HepG2 (cell line): ENCODE results near the gene DVL3. TPM values are rescaled to one million over a fixed set of nuclear protein-coding genes. Genes with fewer than 3 reads are reported as not detected.
A peak's percentile ranks its signal among the peaks of the same experiment; 100 is the strongest.

Experiments used
- ATAC-seq: fragments of 200-7000 bp; cut with Tn5 transposase; 3 replicates; pipeline ENCODE4 v1.9.1; 2020; ENCODE audit warnings: mild to moderate bottlenecking, moderate library complexity
- BruUV-seq: library from RNA; stranded (reverse); fragments of 400-500 nt; replicated peaks from 2 replicates; lab custom pipeline; 2021; lab: Mats Ljungman, UMichigan
- CTCF ChIA-PET: fragments of 300-600 bp; formaldehyde crosslinking; extraction: SDS; loops from one replicate; lab custom pipeline; 2021; ENCODE audit warnings: low total read pairs, inconsistent platforms, low intra/inter-chr PET ratio; lab: Yijun Ruan, JAX
- POLR2A ChIA-PET: fragments of 350-600 bp; sonication (Branson Sonifier 250); formaldehyde crosslinking; loops from one replicate; lab custom pipeline; 2020; ENCODE audit warnings: antibody characterized with exemption, inconsistent platforms; lab: Yijun Ruan, JAX
- DNase-seq: peaks from one replicate; pipeline ENCODE4 v3.0.0-alpha.2; 2015; ENCODE audit warnings: low spot score
- FAIRE-seq: peaks from 3 replicates; lab custom pipeline; 2011; peaks lifted over from hg19 to GRCh38; lab: Jason Lieb, UNC
- H2AFZ ChIP-seq: one replicate; pipeline ENCODE4 v1.6.1; 2011; ENCODE audit warnings: low read length, inconsistent platforms
- H3K27ac ChIP-seq: fragments of 300-600 bp; 3 replicates; pipeline ENCODE4 v1.8.0; 2011; ENCODE audit warnings: mixed run types, mild to moderate bottlenecking, mixed read lengths, low read length, inconsistent platforms; ENCODE audit not compliant: insufficient read depth; ENCODE audit errors: extremely low read length
- H3K27me3 ChIP-seq, 2 experiments: fragments of 200-600 bp in 1 of 2; 2 replicates in 1 of 2; 3 replicates in 1 of 2; pipeline versions ENCODE4 v1.6.0 to v1.8.0; 2011; ENCODE audit warnings: low read length in 2 of 2, mild to moderate bottlenecking in 2 of 2, moderate library complexity in 2 of 2, inconsistent platforms in 1 of 2; ENCODE audit not compliant: insufficient read depth in 2 of 2, control insufficient read depth in 1 of 2
- H3K36me3 ChIP-seq, 2 experiments: fragments of 200-600 bp in 1 of 2; replicated peaks in 1 of 2; 2 replicates in 1 of 2; 3 replicates in 1 of 2; pipeline versions ENCODE4 v1.5.1 to v1.8.0; 2011; ENCODE audit warnings: low read length in 2 of 2, inconsistent platforms in 1 of 2; ENCODE audit not compliant: insufficient read depth in 2 of 2, control insufficient read depth in 1 of 2
- H3K4me1 ChIP-seq: 2 replicates; pipeline ENCODE4 v1.5.1; 2012; ENCODE audit warnings: low read length, inconsistent platforms; ENCODE audit not compliant: insufficient read depth
- H3K4me2 ChIP-seq: 2 replicates; pipeline ENCODE4 v1.6.0; 2011; ENCODE audit warnings: low read depth, low read length, inconsistent platforms
- H3K4me3 ChIP-seq, 3 experiments: fragments of 200-600 bp in 1 of 3; sonication (generic), shearing (Covaris generic) in 1 of 3; replicated peaks in 1 of 3; 2 replicates each; pipeline ENCODE4 v1.5.1; 2011 to 2016; ENCODE audit warnings: low read length in 3 of 3, inconsistent platforms in 2 of 3, low read depth in 2 of 3, mild to moderate bottlenecking in 2 of 3, control low read depth in 1 of 3, mixed read lengths in 1 of 3; ENCODE audit not compliant: insufficient read depth in 1 of 3
- H3K79me2 ChIP-seq: one replicate; pipeline ENCODE4 v1.6.1; 2011; ENCODE audit warnings: low read length, inconsistent platforms; ENCODE audit not compliant: insufficient read depth
- H3K9ac ChIP-seq: 2 replicates; pipeline ENCODE4 v1.6.0; 2011; ENCODE audit warnings: mild to moderate bottlenecking, low read depth, low read length, inconsistent platforms; ENCODE audit not compliant: insufficient read depth
- H3K9me3 ChIP-seq: 2 replicates; pipeline ENCODE4 v1.5.1; 2012; ENCODE audit warnings: mild to moderate bottlenecking, low read length
- H4K20me1 ChIP-seq: 2 replicates; pipeline ENCODE4 v1.6.0; 2011; ENCODE audit warnings: inconsistent platforms, mild to moderate bottlenecking, low read length, moderate library complexity; ENCODE audit not compliant: insufficient read depth
- CHCHD3 ChIP-seq: sonication (generic); formaldehyde crosslinking; IDR thresholded peaks from 2 replicates; pipeline ENCODE4 v1.8.0; 2022; ENCODE audit warnings: mild to moderate bottlenecking, missing genetic modification reagents, moderate library complexity
- FOXA3 ChIP-seq: IDR thresholded peaks from 2 replicates; pipeline ENCODE4 v1.6.1; 2016; ENCODE audit warnings: missing genetic modification reagents, missing compliant biosample characterization
- HNRNPLL ChIP-seq: fragments of 200-400 bp; formaldehyde crosslinking; IDR thresholded peaks from 2 replicates; pipeline ENCODE4 v1.6.1; 2017; ENCODE audit warnings: mild to moderate bottlenecking, low read depth, low read length; ENCODE audit not compliant: poor library complexity, severe bottlenecking
- HOXD1 ChIP-seq: sonication (generic); formaldehyde crosslinking; IDR thresholded peaks from 2 replicates; pipeline ENCODE4 v1.5.0; 2020; ENCODE audit warnings: missing genetic modification reagents
- POGZ ChIP-seq: sonication (generic); formaldehyde crosslinking; IDR thresholded peaks from 2 replicates; pipeline ENCODE4 v1.4.0; 2020; ENCODE audit warnings: mild to moderate bottlenecking, missing genetic modification reagents
- POLR2AphosphoS5 ChIP-seq: IDR thresholded peaks from 2 replicates; pipeline ENCODE4 v1.6.1; 2012; ENCODE audit warnings: low read depth, low read length
- ZNF331 ChIP-seq: sonication (generic); formaldehyde crosslinking; IDR thresholded peaks from 2 replicates; pipeline ENCODE4 v1.4.0; 2020; ENCODE audit warnings: missing genetic modification reagents
- ZNF549 ChIP-seq: sonication (generic); formaldehyde crosslinking; IDR thresholded peaks from 2 replicates; pipeline ENCODE4 v1.5.0; 2020; ENCODE audit warnings: missing genetic modification reagents
- WGBS: methylation state at CpG from one replicate; pipeline ENCODE4 v1.1.6; 2017; ENCODE audit warnings: low lambda C conversion rate; 5-methylcytosine and 5-hydroxymethylcytosine counted together
- in situ Hi-C: cut with HindIII; loops from 2 replicates; pipeline ENCODE4 v1.10.0; 2017; ENCODE audit warnings: low pct_unique_long_range_greater_than_20kb; ENCODE audit not compliant: extremely low pct_ligation_motif_present
- intact Hi-C: fragments of 100-400 bp; cut with micrococcal nuclease; formaldehyde crosslinking; loops from one replicate; pipeline ENCODE4 v1.10.0; 2022; ENCODE audit not compliant: unreplicated experiment
- polyA plus RNA-seq, 8 experiments: library from polyadenylated mRNA; depleted of rRNA in 3 of 8; stranded (reverse) in 7 of 8; unstranded in 1 of 8; fragments of >200 nt; fragmentation: Illumina TruSeq in 4 of 8; extraction: Trizol in 4 of 8; gene quantifications; 2 replicates each; pipeline versions ENCODE4 v1.2.1 to v1.2.3, GENCODE V29; 2011 to 2016; ENCODE audit warnings: low read depth in 4 of 8, missing spikeins in 1 of 8, mixed read lengths in 1 of 8; ENCODE audit not compliant: insufficient read depth in 1 of 8
- total RNA-seq, 5 experiments: library from RNA; depleted of rRNA; stranded (reverse); fragments of >200 nt; fragmentation: Illumina TruSeq; extraction: Trizol; gene quantifications; 2 replicates each; pipeline ENCODE4 v1.2.3, GENCODE V29; 2016; ENCODE audit warnings: low read depth in 1 of 5
- TF ChIP-seq, protein P1 (sequence below): sonication (generic); formaldehyde crosslinking; IDR thresholded peaks from 2 replicates; pipeline ENCODE4 v1.5.1; 2020; ENCODE audit warnings: missing genetic modification reagents, mild to moderate bottlenecking, borderline replicate concordance
- TF ChIP-seq, protein P2 (sequence below): sonication (generic); formaldehyde crosslinking; IDR thresholded peaks from 2 replicates; pipeline ENCODE4 v1.9.0; 2022; ENCODE audit warnings: missing genetic modification reagents, mild to moderate bottlenecking, borderline replicate concordance
- TF ChIP-seq, protein P3 (sequence below): sonication (generic); formaldehyde crosslinking; IDR thresholded peaks from 2 replicates; pipeline ENCODE4 v1.4.0; 2020; ENCODE audit warnings: mild to moderate bottlenecking, missing genetic modification reagents

DVL3 gene
- total and polyA plus RNA-seq, 2 of the 13 experiments (the other 11 are each of a cell fraction or from before 2014, with no cell fraction given), result 29.0 to 36.1 TPM

DNA sequence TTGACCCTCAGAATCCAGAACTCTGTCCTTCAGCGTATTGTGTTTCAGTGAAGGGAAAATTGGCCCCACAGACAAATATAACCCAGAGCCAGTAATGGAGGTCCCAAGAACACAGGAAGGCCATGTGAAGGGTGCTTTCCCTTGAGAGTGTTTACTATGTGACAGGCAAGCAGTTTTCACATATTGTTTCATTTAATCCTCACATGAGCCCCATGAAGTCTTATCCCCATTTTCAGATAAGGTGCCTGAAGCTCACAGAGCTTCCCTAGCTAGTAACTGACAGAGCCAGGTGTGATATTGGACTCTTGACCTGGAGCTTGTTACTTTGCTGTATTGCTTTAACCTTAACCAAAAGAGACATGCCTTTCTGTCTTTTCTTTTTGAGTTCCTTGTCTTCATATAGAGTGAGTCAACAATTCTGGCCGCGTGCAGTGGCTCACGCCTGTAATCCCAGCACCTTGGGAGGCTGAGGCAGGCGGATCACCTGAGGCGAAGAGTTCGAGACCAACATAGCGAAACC, 9.4 kb upstream of the DVL3 start:
- no peaks in the 10 kb centered on the region for H3K27me3 ChIP-seq
- 0 out of 2 replicates have a peak, but pooled peaks have one; percentile 7 for TF ChIP-seq POLR2AphosphoS5
- TF ChIP-seq, protein P1, sequence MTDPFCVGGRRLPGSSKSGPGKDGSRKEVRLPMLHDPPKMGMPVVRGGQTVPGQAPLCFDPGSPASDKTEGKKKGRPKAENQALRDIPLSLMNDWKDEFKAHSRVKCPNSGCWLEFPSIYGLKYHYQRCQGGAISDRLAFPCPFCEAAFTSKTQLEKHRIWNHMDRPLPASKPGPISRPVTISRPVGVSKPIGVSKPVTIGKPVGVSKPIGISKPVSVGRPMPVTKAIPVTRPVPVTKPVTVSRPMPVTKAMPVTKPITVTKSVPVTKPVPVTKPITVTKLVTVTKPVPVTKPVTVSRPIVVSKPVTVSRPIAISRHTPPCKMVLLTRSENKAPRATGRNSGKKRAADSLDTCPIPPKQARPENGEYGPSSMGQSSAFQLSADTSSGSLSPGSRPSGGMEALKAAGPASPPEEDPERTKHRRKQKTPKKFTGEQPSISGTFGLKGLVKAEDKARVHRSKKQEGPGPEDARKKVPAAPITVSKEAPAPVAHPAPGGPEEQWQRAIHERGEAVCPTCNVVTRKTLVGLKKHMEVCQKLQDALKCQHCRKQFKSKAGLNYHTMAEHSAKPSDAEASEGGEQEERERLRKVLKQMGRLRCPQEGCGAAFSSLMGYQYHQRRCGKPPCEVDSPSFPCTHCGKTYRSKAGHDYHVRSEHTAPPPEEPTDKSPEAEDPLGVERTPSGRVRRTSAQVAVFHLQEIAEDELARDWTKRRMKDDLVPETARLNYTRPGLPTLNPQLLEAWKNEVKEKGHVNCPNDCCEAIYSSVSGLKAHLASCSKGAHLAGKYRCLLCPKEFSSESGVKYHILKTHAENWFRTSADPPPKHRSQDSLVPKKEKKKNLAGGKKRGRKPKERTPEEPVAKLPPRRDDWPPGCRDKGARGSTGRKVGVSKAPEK (CRISPR knock-in tag), result no peak
- intact Hi-C loops, result loop anchor here (1.0 to 5.0 kb wide), 2 partner anchors 41 to 96 kb away; partner anchors contain the start of gene ABCF3
- no peak overlapping the region for H3K4me2 ChIP-seq
- no peaks in the 10 kb centered on the region for H3K9me3 ChIP-seq
- no peak for FAIRE-seq
- H4K20me1 ChIP-seq, result no peaks in the 10 kb centered on the region
- CTCF ChIA-PET, result interaction anchor here (1.1 kb wide), 1 partner anchor 143 kb away, joined by 3 read pairs; no protein-coding TSS in a partner anchor
- peaks cover 20 to 52% of the 10 kb centered on the region in 2 experiments for H3K36me3 ChIP-seq
- WGBS, result 97% methylated on average over 8 of the region's 8 CpGs
- in situ Hi-C loops, result loop anchor here (25.0 kb wide), 1 partner anchor 259 kb away; the partner anchor contains the start of gene PARL
- H3K4me3 ChIP-seq, result no peak overlapping the region
- H3K27ac ChIP-seq, result no peak overlapping the region
- H2AFZ ChIP-seq, result no peak overlapping the region
- H3K79me2 ChIP-seq, result no peaks in the 10 kb centered on the region
- H3K4me1 ChIP-seq, result peaks cover 7% of the 10 kb centered on the region
- no peak for DNase-seq
- BruUV-seq, result no TSS peak
- no peak overlapping the region for H3K9ac ChIP-seq
- POLR2A ChIA-PET, result interaction anchor here (0.8 to 1.2 kb wide), 4 partner anchors 10 to 96 kb away, joined by 3 to 4 read pairs (median 4); partner anchors contain the start of genes ABCF3, DVL3 and EIF2B5
- no peak for ATAC-seq

DNA sequence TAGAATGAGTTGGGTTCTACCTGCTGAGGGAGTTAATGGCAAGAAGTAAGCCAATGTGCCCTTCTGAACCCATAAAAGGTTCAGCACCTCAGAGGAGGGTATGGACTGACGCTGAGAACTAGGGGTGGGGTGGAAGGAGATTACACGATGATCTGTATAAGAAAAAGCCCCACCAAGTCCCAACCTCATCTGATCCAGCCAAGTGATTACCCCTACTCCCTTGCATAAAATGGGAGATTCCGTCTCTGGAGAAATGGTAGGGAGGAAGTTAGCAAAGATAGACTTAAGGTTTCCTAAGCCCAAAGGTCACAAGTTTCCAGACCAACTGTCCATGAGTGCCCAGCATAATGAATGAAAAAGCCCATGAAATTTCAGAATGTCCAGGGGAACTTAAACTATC, 7.1 kb upstream of the DVL3 start:
- DNase-seq (no peak), FAIRE-seq (no peak), ATAC-seq (no peak)
- in situ Hi-C loops (loop anchor here (25.0 kb wide), 1 partner anchor 261 kb away; the partner anchor contains the start of gene PARL), intact Hi-C loops (loop anchor here (5.0 kb wide), 1 partner anchor 39 kb away; the partner anchor contains the start of gene ABCF3)
- H3K4me3 ChIP-seq, result no peak overlapping the region
- H2AFZ ChIP-seq, result no peak overlapping the region
- H3K4me2 ChIP-seq, result no peak overlapping the region
- H3K36me3 ChIP-seq, result peaks cover 7 to 30% of the 10 kb centered on the region in 2 experiments; a peak in 4 of 5 replicates
- no peaks in the 10 kb centered on the region for H3K79me2 ChIP-seq
- CTCF ChIA-PET, result no interaction called here
- no peaks in the 10 kb centered on the region for H4K20me1 ChIP-seq
- H3K27me3 ChIP-seq, result no peaks in the 10 kb centered on the region
- H3K27ac ChIP-seq, result no peak overlapping the region
- BruUV-seq, result no TSS peak
- POLR2A ChIA-PET, result no interaction called here
- no peaks in the 10 kb centered on the region for H3K9me3 ChIP-seq
- H3K9ac ChIP-seq, result no peak overlapping the region
- peaks cover 7% of the 10 kb centered on the region for H3K4me1 ChIP-seq
- 91% methylated on average over 3 of the region's 3 CpGs for WGBS
- TF ChIP-seq CHCHD3 (CRISPR knock-in tag) (no peak), POGZ (CRISPR knock-in tag) (no peak), FOXA3 (CRISPR knock-in tag) (no peak), ZNF549 (CRISPR knock-in tag) (no peak), ZNF331 (no peak), HNRNPLL (no peak), HOXD1 (CRISPR knock-in tag) (no peak)
- TF ChIP-seq, protein P2, sequence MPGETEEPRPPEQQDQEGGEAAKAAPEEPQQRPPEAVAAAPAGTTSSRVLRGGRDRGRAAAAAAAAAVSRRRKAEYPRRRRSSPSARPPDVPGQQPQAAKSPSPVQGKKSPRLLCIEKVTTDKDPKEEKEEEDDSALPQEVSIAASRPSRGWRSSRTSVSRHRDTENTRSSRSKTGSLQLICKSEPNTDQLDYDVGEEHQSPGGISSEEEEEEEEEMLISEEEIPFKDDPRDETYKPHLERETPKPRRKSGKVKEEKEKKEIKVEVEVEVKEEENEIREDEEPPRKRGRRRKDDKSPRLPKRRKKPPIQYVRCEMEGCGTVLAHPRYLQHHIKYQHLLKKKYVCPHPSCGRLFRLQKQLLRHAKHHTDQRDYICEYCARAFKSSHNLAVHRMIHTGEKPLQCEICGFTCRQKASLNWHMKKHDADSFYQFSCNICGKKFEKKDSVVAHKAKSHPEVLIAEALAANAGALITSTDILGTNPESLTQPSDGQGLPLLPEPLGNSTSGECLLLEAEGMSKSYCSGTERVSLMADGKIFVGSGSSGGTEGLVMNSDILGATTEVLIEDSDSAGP (CRISPR knock-in tag), result no peak
- TF ChIP-seq, protein P3, sequence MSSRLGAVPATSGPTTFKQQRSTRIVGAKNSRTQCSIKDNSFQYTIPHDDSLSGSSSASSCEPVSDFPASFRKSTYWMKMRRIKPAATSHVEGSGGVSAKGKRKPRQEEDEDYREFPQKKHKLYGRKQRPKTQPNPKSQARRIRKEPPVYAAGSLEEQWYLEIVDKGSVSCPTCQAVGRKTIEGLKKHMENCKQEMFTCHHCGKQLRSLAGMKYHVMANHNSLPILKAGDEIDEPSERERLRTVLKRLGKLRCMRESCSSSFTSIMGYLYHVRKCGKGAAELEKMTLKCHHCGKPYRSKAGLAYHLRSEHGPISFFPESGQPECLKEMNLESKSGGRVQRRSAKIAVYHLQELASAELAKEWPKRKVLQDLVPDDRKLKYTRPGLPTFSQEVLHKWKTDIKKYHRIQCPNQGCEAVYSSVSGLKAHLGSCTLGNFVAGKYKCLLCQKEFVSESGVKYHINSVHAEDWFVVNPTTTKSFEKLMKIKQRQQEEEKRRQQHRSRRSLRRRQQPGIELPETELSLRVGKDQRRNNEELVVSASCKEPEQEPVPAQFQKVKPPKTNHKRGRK (CRISPR knock-in tag), result no peak
